ENCODE results near the gene KRT74.

GRCh38 chr12:52530905-52531304 is 42.7 kb downstream of the KRT74 start:
- TF ChIP-seq CTCF (IDR thresholded peaks at IDR 0.05 in 4 of 5, conservative IDR thresholded peaks at IDR 0.05 in 1 of 5) (no peak), POLR2A (IDR thresholded peaks at IDR 0.05) (no peak)
